Tongue (tissue), 2 donors: ENCODE measurements around the gene PPP1R16B. TPM values are rescaled to one million over a fixed set of nuclear protein-coding genes. Genes with fewer than 3 reads are reported as not detected.

ENCODE experiments used
- DNase-seq: peaks from one replicate; pipeline ENCODE4 v3.0.0-alpha.2; 2015
- total RNA-seq: library from RNA; depleted of rRNA; stranded (reverse); fragments of >200 nt; gene quantifications from one replicate; pipeline ENCODE4 v1.2.3, GENCODE V29; 2014

PPP1R16B gene
- total RNA-seq = 4.6 TPM

DNA sequence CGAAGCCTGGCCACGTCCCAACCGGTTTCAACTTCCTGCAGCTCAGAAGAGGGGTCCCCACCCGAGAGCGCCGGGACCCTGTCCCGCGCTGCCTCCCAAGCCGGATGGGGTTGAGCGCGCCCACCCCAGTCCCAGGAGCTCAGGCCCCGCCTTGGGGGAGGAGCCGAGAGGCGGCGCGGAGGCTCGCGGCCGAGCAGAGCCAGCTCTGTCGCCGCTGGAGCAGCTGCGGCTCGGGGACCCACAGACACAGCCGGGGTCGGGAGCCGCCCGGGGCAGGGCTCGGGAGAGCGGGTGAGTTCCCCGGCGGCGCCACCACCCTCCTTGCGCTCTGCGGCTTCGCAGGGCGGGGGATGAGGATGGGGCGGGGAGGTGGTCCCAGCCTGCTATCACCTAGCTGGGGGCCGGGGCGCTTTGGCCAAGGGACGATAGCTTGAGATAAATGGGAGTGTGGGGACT is at the start of gene PPP1R16B:
TSS of gene PPP1R16B (plus strand) at position 196 of the 456 bp plus-strand sequence. CDS start 30,229 bp downstream, outside the sequence.
- peak; percentile 67 for DNase-seq

DNA sequence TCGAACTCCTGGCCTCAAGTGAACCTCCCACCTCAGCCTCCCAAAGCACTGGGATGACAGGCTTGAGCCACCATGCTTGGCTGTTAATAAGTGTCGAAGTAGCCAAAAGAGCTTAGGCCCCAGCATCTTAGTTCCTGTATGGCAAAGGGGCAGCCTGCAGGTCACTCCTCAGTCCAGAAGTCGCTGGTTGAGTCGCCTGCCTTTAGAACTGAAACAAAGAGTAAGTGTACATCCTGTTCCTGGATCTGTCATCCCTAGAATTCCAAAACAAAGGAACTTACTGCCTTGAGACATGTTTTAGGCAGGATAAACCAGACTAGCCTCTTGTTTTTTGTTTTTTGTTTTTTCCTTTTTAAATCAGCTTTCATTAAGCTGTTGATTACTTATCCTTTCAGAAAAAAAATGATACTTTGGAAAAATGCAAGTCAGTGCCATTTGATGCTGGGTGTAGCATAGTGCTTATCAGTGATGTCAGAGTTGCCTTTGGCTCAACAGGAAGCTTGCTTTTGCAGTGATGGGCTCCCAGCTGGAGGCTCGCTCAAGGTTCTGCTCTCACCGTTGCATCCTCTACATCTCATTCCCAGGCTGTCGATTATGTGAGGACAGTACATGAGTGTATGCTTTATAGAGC is 48.2 kb upstream of the PPP1R16B start:
- no peak for DNase-seq

DNA sequence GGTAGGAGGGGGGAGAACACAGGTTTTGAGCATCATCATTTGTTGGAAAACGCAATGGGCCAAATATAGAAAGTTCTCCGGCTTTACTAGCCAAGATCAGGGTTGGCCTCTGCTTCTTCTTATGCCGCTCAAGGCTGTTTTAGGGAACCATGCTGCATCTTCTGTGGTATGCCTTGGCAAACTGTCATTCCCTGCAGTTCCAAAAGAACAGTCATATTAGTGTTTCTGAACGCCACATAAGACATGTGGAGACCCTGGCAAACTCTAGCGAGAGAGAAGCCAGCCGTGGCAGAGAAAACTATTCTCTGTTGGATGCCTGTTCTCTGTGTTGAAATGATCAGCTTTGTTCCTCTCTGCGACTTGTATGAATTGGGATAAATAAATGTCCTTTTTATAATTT is 46.4 kb upstream of the PPP1R16B start:
- DNase-seq = no peak

DNA sequence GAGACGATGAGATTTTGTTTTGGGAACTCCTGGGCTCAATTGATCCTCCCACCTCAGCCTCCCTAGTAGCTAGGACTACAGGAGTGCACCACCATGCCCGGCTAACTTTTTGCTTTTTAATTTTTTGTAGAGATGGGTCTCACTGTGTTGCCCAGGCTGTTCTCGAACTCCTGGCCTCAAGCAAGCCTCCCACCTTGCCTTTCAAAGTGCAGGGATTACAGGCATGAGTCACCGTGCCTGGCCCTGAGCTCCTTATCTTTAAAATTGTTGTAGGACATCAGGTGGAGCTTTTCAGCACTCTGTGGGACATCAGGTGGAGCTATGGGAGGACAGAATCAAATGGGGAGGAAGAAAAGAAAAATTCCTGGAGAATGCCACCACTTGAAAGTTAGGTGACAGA is 44.5 kb upstream of the PPP1R16B start:
- no peak for DNase-seq

DNA sequence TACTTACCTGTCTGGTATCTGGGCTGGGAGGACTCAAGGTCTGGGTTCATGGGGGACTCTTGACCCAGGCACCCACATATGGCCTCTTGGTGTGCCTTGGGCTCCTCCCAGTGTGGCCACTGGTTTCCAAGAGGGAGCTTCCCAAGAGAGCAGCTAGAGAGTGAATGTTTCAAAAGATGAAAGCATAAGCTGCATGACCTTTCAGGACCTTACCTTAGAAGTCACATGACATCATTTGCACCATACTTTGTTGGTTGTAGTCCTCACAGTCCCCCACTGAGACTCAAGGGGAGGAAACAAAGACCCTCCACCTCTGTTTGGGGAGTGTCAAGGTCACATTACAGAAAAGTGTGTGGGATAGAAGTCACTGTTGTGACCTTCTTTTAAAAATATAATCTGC is 43.3 kb upstream of the PPP1R16B start:
- no peak for DNase-seq

DNA sequence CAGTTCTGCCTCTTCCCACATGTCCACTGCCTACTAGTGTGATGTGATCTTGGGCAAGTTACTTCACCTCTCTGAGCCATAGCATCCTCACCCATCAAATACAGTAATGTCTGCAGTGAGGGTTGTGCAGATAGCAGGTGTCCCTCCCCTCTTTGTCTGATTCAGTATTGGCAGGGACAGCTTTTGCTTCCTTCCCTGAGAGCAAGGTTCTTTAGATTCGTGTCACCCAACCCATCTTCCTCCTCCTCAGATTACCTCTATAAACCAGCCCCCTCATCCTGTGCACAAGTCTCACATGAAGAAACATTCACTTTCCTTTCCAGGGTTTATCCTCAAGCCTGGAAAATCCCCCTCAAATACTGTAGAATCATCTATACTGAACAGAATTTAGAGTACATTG is 41.9 kb upstream of the PPP1R16B start:
- no peak for DNase-seq

DNA sequence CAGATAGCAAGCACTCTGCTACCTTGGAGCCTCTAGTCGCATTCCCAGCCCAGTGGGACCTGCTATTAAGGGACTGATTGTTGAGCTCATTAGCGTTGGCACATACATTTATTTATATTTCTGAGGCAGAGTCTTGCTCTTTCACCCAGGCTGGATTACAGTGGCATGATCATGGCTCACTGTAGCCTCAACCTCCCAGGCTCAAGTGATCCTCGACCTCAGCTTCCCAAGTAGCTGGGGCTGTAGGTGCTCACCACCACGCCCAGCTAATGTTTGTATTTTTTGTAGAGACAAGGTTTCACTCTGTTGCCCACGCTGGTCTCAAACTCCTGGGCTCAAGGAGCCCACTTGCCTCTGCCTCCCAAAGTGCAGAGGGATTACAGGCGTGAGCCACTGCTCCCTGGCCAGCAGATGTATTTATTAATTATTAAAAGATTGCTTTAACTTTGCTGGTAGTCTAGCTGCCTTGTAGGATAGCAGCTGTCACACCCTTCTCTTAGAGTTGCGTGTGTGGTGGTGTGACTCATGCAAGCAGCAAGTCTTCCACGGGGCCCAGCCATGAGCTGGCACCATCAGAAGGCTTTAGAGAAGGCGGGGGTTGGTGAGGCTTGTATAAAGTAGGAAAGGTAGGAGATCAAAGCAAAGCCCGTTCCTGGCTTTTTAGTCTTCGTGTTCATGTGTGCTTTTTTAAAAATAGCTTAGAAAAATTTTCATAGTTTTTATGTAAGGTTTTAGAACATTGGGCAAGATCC is 40.8 kb upstream of the PPP1R16B start:
- DNase-seq = no peak

DNA sequence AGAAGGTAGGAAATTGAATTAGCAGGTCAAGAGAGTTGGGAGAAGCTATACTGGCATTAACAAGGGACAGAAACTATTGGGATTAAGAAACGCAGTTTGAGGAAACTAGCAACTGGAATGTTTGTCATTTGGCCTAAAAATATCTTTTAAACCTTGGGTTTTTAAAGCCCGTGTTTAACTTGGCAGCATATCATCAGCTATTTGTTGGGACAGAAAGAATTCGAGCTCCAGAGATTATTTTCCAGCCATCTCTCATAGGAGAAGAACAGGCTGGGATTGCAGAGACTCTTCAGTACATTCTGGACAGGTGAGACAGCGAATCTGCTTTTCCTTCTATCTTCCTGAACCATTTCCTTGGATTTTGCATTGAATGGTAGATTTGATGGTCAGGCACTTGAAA is 39.4 kb upstream of the PPP1R16B start:
- DNase-seq = no peak

DNA sequence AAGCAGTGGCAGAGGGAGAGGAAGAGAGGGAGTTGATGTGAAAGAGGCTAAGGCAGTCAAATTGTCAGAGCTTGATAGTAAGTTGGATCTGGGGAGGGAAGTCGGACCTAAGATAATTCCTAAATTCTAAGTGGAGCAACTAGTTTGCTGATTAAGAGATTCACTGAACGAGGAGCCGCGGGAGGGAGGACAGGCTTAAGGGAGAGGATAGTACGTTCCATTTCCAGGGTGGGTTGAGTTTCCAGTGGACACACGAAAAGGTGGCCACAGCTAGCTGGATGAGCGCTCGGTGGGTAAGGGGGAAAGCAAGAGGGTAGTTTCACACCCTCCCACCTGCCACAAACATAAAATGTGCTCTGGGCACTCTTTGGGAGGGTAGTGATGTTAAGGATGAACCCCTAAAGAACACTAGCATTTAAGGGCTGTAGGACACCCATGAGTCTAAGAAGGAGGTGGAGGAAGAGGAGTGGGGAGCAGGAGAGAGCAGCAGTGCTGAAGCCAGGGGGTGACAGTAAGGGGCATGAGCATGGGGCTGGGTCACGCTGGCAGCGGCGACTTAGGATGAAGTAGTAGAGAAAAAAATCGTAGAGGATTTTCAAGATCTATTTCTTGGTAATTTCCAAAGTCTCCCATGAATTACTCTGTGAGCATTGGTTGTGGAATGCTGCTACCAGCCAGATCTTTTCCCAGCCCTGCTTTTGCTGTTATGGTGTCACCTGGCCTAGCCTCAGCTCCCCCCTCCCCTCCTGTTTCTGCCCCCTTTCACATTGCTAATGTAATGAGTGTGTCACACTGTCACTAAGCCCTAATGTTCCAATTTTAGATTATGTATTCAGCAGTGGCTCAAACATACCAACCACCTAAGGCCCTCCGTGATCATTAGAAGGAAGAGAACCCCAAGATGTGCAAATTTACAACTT is 35.9 kb upstream of the PPP1R16B start:
- DNase-seq = no peak

DNA sequence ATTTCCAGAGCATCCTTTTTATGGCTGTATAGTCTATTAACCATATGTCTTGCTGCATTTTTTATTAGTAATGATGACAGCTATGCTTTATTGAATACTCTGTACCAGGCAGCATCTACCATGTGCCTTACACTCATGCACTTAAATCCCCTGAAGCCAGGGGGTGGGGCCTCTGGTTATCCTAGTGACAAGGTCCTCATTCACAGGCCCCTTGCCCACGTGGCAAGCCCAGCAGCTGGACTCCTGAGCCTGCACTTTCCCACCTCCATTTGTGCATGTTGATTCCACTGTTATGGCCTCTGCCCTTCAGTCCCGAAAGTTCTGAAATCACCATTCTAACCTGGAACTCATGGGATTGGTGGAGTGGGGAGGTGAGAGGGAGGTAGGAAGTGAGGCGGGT is 35.0 kb upstream of the PPP1R16B start:
- no peak for DNase-seq

DNA sequence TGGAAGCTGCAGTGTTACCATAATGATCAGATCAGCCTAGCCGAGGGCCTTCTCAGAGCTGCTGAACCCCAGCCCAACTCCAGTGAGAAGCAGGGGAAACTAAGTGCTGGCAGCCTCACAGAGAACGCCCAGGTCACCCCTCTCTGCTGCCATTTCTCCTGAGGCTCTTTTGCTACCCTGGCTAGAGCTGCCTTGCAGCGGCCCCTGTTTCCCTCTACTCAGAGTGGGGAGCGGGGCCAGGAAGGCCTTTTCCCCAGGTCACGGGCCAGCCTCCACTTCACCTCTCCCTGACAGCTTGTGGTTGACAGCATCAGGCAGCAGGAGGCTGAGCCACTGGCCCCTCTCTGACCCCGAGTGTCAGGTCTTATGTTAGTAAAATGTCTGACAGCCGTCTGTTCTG is 34.5 kb upstream of the PPP1R16B start:
- DNase-seq = no peak

DNA sequence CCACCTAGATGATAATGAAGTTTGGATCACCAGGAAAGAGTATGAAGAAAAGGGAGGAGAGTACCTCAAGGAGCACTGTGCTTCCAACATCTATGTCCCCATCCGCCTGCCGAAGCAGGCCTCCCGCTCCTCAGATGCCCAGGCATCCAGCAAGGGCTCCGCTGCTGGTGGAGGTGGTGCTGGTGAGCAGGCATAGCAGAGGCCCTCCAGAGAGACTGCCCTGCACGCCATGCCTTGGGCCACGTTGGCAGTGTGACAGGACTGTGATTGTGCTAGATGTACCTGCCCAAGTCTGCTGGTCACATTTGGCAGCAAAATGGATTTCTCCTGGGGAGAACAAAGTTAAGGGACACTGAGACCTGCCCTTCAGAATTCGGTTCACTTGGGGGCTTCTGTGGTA is 33.9 kb upstream of the PPP1R16B start:
- no peak for DNase-seq

DNA sequence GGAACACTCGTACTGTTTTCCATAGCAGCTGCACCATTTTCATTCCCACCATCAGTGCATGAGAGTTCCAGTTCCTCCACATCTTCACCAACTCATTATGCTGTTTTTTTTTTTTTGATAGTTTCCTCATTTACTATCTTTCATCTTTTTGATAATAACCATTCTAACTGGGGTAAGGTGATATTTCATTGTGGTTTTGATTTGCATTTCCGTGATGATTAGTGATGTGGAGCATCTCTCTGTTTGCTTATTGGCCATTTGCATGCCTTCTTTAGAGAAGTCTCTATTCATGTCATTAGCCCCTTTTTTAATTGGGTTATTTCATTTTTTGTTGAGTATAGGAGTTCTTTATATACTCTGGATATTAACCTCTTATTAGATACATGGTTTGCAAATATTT is 31.3 kb upstream of the PPP1R16B start:
- no peak for DNase-seq

DNA sequence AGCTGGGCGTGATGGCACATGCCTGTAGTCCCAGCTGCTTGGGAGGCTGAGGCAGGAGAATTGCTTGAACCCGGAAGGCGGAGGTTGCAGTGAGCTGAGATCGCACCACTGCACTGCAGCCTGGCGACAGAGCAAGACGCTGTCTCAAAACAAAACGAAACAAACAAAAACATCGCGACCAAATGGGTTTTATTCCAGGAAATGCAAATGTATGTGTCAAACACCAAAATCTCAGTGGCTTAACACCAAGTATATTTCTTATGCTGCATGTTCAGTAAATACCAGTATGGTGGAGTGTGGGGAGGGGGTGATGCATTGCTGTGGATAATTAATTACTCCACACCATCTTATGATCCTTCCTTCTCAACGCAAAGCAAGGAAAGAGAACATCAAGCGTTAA is 29.1 kb upstream of the PPP1R16B start:
- no peak for DNase-seq

DNA sequence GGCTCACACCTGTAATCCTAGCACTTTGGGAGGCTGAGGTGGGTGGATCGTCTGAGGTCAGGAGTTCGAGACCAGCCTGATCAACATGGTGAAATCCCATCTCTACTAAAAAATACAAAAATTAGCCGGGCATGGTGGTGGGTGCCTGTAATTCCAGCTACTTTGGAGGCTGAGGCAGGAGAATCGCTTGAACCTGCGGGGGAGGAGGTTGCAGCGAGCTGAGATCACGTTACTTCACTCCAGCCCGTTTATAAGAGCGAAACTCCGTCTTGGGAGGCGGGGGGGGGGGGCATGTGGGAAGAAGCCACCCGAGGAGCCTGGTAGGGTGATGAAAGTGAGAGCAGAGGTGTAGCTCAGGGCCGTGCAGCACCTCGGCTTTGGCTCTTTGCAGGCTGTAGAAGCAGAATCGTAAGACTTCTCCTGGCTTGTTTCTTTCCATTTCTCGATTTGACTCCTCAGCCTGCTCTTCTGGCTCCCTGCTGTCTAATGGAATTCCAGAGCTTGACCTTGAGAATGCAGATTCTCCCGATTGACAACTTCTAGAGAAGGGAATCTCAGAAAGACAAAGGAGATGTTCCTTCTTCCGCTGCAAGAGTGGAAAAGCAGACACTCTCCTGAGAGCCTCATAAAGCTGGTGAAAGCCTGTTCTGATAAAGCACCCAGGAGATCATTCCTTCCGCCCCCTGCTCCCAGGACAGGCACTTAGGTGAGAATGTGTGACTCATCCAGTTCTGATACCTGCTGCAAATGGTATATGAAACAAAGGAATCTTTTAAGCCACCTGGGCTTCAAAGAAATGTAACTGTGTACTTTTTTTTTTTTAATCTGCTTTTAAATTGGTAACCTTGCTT is 26.0 kb upstream of the PPP1R16B start:
- DNase-seq = no peak

DNA sequence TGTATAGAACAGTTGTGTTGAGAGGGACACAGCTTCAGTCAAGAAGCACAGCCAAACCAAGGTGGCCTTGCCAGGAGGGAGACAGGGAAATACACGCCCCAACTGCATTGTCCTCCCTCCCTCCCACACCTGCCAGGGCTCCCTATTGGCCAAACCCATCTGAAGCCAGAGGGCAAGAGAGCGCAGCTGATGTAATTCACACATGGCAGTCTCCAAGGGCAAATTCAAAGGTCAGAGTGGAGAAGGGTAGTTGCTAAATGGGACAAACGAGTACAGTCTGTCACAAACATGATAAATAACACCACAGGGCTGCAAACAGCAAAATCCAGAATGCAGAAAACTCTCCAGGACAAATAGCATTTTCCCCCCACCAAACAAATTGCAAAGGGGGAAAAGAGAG is 23.2 kb upstream of the PPP1R16B start:
- no peak for DNase-seq

DNA sequence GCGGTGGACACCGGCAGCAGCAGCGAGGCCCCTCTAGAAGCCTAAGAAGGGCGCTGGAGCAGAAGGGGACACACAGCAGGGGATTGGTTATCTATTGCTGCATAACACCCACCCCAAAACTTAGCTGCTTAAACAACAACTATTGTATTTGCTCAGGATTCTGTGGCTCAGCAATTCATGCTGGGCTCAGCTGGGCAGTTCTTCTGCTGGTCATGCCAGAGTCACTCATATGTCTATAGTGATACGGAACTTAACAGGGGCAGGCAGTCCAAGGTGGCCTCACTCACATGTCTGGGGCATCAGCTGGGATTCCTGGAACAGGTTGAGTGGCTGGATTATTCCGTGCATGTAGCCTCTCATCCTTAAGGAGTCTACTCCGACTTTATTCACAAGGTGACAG is 17.6 kb upstream of the PPP1R16B start:
- DNase-seq = no peak

DNA sequence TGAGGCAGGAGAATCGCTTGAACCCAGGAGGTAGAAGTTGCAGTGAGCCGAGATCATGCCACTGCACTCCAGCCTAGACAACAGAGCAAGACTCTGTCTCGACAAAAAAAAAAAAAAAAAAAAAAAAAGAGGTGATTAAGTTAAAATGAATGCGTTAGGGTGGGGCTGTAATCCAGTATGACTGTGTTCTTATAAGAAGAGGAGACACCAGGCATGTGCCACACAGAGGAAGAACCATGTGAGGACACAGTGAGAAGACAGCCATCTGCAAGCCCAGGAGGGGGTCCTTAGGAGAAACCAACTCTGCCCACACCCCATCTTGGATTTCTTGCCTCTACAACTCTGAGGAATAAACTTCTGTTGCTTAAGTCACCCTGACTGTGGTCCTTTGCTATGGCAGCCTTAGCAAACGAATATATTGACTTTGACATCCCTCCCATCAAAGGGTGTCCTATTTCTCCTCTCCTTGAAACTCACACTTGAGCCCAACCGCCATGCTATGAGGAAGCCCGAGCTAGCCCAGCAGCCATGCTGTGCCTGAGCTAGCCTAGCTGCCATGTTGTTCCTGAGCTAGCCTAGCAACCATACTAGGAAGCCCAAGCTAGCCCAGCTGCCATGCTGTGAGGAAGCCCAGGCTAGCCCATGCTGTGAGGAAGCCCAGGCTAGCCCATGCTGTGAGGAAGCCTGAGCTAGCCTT is 15.8 kb upstream of the PPP1R16B start:
- no peak for DNase-seq

DNA sequence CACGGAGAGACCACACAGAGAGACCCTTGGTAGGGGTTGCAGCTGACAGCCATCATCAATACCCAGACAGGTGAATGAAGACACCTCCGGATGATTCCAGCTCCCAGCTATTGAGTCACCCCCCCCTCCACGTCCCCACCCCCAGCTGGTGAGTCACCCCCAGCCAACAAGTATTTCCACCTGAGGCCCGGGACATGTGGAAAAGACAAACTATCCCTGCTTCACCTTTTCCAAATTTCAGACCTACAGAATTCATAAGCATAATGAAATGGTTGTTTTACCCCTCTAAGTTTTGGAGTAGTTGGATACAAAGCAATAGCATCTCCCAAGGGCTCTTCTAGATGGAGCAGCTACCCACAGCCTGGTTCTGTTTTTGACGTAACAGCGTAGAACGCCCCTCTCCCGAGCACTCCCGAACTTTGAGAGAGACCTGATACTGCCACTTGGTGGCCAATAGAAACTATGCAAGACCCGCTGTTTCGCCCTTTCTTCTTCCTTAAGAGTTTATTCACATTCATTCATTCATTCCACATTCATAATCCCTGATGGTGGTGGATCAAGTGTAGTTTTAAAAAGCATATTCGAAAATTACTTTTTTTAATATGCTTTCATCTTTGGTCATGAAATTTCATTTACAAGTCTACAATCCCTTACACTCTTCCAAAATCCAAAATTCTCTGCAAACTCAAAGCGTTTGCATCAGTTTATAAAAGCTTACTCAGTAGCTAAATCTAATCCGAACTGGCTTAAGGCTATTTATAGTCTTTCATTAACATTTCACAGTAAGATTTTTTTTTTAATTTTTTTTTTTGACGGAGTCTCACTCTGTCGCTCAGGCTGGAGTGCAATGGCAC is 15.1 kb upstream of the PPP1R16B start:
- no peak for DNase-seq

DNA sequence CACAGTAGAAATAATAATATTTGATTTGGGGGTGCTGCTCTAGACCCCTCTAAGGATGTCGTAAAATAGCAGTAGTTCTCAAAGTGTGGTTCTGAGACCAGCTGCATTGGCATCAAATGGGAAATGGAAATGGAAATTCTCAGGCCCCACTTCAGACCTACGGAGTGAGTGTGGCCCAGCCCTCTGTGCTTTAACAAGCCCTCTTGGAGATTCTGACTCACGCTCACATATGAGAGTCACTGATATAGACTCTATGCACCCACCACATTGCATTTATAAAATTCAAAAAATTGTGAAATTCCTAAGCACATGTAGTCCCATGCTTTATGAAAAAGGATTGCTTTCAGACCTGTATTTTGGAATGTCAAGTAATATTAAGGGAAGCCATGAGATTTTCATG is 14.2 kb upstream of the PPP1R16B start:
- no peak for DNase-seq
